IPS DF 4.7 (cell line): ENCODE measurements around the gene VAV2.

Experiments
- DNase-seq: peaks from one replicate; pipeline ENCODE4 v3.0.0-alpha.2; 2013; ENCODE audit warnings: low spot score; ENCODE audit errors: extremely low read depth

The VAV2 gene

GRCh38 chr9:133854765-133855164 is 137.4 kb downstream of the VAV2 start:
- no peak for DNase-seq

GRCh38 chr9:133854048-133854447 is 138.1 kb downstream of the VAV2 start:
- DNase-seq, result no peak

GRCh38 chr9:133853331-133853730 is 138.8 kb downstream of the VAV2 start:
- DNase-seq, result no peak

- no peak for DNase-seq
These were observed 139.7 kb downstream of the VAV2 start for GRCh38 chr9:133852431-133852830.

- no peak for DNase-seq
These were observed 140.4 kb downstream of the VAV2 start for GRCh38 chr9:133851693-133852092.

GRCh38 chr9:133850937-133851336 is 141.2 kb downstream of the VAV2 start:
- DNase-seq, result no peak

GRCh38 chr9:133850161-133850560 is 142.0 kb downstream of the VAV2 start:
- no peak for DNase-seq

- DNase-seq, result no peak
These were observed 142.9 kb downstream of the VAV2 start for GRCh38 chr9:133849110-133849670.

- DNase-seq, result no peak
These were observed 143.5 kb downstream of the VAV2 start for GRCh38 chr9:133848471-133849109.

- no peak for DNase-seq
These were observed 145.5 kb downstream of the VAV2 start for GRCh38 chr9:133846483-133847090.

- no peak for DNase-seq
These were observed 146.7 kb downstream of the VAV2 start for GRCh38 chr9:133845440-133845839.

- no peak for DNase-seq
These were observed 147.2 kb downstream of the VAV2 start for GRCh38 chr9:133844881-133845410.

GRCh38 chr9:133844398-133844784 is 147.7 kb downstream of the VAV2 start:
- no peak for DNase-seq

GRCh38 chr9:133843751-133844397 is 148.2 kb downstream of the VAV2 start:
- DNase-seq, result no peak

GRCh38 chr9:133843250-133843649 is 148.9 kb downstream of the VAV2 start:
- DNase-seq, result no peak

- DNase-seq, result no peak
These were observed 149.3 kb downstream of the VAV2 start for GRCh38 chr9:133842721-133843227.

- DNase-seq, result no peak
These were observed 149.9 kb downstream of the VAV2 start for GRCh38 chr9:133842174-133842573.

GRCh38 chr9:133841167-133841812 is 150.8 kb downstream of the VAV2 start:
- DNase-seq, result no peak

GRCh38 chr9:133839822-133840329 is 152.2 kb downstream of the VAV2 start:
- DNase-seq, result peak; percentile 22

GRCh38 chr9:133838859-133839507 is 153.1 kb downstream of the VAV2 start:
- no peak for DNase-seq
